K562 (cell line): ENCODE results near the gene LRP1. TPM values are rescaled to one million over a fixed set of nuclear protein-coding genes. Genes with fewer than 3 reads are reported as not detected.

Source experiments
- BRD9 ChIP-seq: fragments of 450-650 bp; IDR thresholded peaks from 2 replicates; pipeline ENCODE4 v1.6.1; 2018; ENCODE audit warnings: low read depth; ENCODE audit not compliant: partially characterized antibody
- RREB1 ChIP-seq: fragments of 250-450 bp; sonication (Bioruptor Pico); IDR thresholded peaks from 2 replicates; pipeline ENCODE4 v1.4.0; 2020
- SRSF1 ChIP-seq: fragments of 200-400 bp; formaldehyde crosslinking; IDR thresholded peaks from 2 replicates; pipeline ENCODE4 v1.6.1; 2017; ENCODE audit warnings: mild to moderate bottlenecking, low read depth, low read length, moderate library complexity
- ZKSCAN3 ChIP-seq: fragments of 250-450 bp; sonication (Bioruptor Pico); IDR thresholded peaks from 2 replicates; pipeline ENCODE4 v1.4.0; 2020
- polyA plus RNA-seq, 8 experiments: library from polyadenylated mRNA; depleted of rRNA in 4 of 8; stranded (reverse) in 5 of 8; unstranded in 3 of 8; fragments of >200 nt; fragmentation: Nextera tagmentation in 2 of 8; fragmentation: Illumina TruSeq in 1 of 8; extraction: Ambion mirVana in 2 of 8; extraction: Trizol in 1 of 8; gene quantifications; 2 replicates each; pipeline versions ENCODE4 v1.2.1 to v1.2.3, GENCODE V29; 2011 to 2014; ENCODE audit warnings: inconsistent platforms in 1 of 8, missing spikeins in 1 of 8
- total RNA-seq, 7 experiments: library from RNA; depleted of rRNA in 6 of 7; stranded (reverse); fragments of >200 nt in 6 of 7; fragmentation: Illumina TruSeq in 2 of 7; extraction: Trizol in 2 of 7; gene quantifications; 2 replicates each; pipeline versions ENCODE4 v1.2.1 to v1.2.3, GENCODE V29; 2011 to 2021; ENCODE audit warnings: low replicate concordance in 1 of 7

Gene LRP1
- total and polyA plus RNA-seq, 9 of the 15 experiments (the other 6 are each of a cell fraction or from before 2014, with no cell fraction given) = 0.04 to 0.64 (median 0.19) TPM; not detected in 2

GRCh38 chr12:57089271-57090245, 38.7 kb upstream of the LRP1 start (continued):
- TF ChIP-seq BRD9 (no peak), SRSF1 (no peak), RREB1 (CRISPR knock-in tag) (no peak), ZKSCAN3 (CRISPR knock-in tag) (no peak)
